ENCODE data around the gene PLGLB2. TPM values are rescaled to one million over a fixed set of nuclear protein-coding genes. Genes with fewer than 3 reads are reported as not detected.
"Not testable (repeated sequence)": the region's sequence is repeated elsewhere in the genome, so short reads cannot be mapped to it uniquely, and the experiment has no call there.

The PLGLB2 gene
- total RNA-seq, 1 experiment from 2014 or later = 0.68 TPM

DNA sequence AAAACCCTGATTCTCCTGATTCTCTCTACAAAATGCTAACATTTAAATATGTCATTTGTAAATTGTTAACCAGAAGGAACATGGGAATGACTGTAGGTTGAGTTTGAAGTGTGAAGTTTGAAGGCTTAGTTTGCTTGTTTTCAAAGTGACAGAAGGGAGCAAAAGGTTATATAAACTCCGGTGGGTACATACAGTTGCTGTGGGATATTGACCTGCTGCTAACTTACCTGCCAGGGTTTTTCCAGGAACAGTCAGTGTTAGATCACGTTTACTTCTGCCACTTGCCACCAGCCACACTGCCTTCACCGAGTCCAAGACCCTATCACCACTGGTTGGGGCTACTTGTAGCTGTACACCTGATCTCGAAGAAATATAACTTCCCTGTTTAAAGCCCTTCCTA lies 6.9 kb downstream of the PLGLB2 start:
- not testable (repeated sequence) for H3K36me3 Mint-ChIP-seq (ENCODE audit: insufficient read depth in 1 of 3, low read depth in 3 of 3); H4K91ac ChIP-seq (ENCODE audit: insufficient read length, low read depth, low read length); H3K27ac Mint-ChIP-seq; H2AK5ac ChIP-seq (ENCODE audit: insufficient read length, low read length); H2BK5ac ChIP-seq (ENCODE audit: insufficient read length, low read length); H3K4me2 ChIP-seq (ENCODE audit: insufficient read depth, insufficient read length, low read length); H3K14ac ChIP-seq (ENCODE audit: insufficient read depth, low read length); H4K8ac ChIP-seq (replicated peaks; ENCODE audit: insufficient read length, low read depth, low read length); H2BK12ac ChIP-seq (ENCODE audit: insufficient read length, low read depth, low read length); H4K20me1 ChIP-seq (ENCODE audit: control insufficient read depth, insufficient read depth, insufficient read length); H3K9me3 ChIP-seq (ENCODE audit: control insufficient read depth, low read depth, low read length); H3K23me2 ChIP-seq (ENCODE audit: insufficient read length, low read depth, low read length, poor library complexity, severe bottlenecking); H3K23ac ChIP-seq (ENCODE audit: insufficient read length, low read depth, low read length); H3K4me3 Mint-ChIP-seq; H2BK20ac ChIP-seq (ENCODE audit: low read depth, low read length, poor library complexity, severe bottlenecking); H3K56ac ChIP-seq (ENCODE audit: insufficient read length, low read depth, low read length); DNase-seq; H2BK120ac ChIP-seq (ENCODE audit: low read depth, low read length, poor library complexity, severe bottlenecking); H4K5ac ChIP-seq (ENCODE audit: insufficient read length, low read depth, low read length); H3K79me1 ChIP-seq (ENCODE audit: insufficient read depth, low read depth, low read length, poor library complexity, severe bottlenecking); H3K9me3 Mint-ChIP-seq; H3T11ph ChIP-seq (ENCODE audit: low read length); H3K27me3 Mint-ChIP-seq (ENCODE audit: low read depth); H3K27ac ChIP-seq (ENCODE audit: insufficient read length, low read depth, low read length); H3K18ac ChIP-seq (ENCODE audit: insufficient read length, low read depth, low read length); H3K79me2 ChIP-seq (ENCODE audit: insufficient read depth, low read length); H2BK15ac ChIP-seq (ENCODE audit: low read depth, low read length); H3K9ac ChIP-seq (ENCODE audit: extremely low read depth, insufficient read length, low read length); H3K4ac ChIP-seq (ENCODE audit: low read depth, low read length); H3K4me1 Mint-ChIP-seq; H3K4me1 ChIP-seq (ENCODE audit: insufficient read depth, low read length); H3K27me3 ChIP-seq (ENCODE audit: insufficient read depth, low read length); H2AFZ ChIP-seq (ENCODE audit: low read length)
- no CpG with 5 or more reads among the region's 4 CpGs for WGBS (ENCODE audit: extremely low coverage, insufficient read length, low lambda C conversion rate)

Other genes starting within 250 kb of the PLGLB2 start
- gene RGPD2, start 77.7 kb downstream of the PLGLB2 start, total RNA-seq (2021) = 4.1 and 4.7 TPM in 2 replicates